Measurements from ENCODE around the gene ARPC4.
"Not testable (repeated sequence)": the region's sequence is repeated elsewhere in the genome, so short reads cannot be mapped to it uniquely, and the experiment has no call there.

Gene ARPC4

GRCh38 chr3:9770276-9770812 is 22.5 kb upstream of the ARPC4 start:
- no peak for DNase-seq

DNA sequence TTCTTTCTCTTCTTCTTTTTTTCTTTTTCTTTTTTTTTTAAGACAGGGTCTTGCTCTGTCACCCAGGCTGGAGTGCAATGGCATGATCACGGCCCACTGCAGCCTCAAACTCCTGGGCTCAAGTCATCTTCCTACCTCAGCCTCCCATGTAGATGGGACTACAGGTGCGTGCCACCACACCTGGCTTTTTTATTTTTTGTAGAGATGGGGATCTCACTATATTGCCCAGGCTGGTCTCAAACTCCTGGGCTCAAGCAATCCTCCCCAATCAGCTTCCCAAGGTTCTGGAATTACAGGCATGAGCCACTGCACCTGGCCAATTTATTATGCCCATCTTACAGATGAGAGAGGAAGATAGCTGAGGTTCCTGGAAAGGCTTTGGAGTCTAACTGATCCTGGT is 21.9 kb upstream of the ARPC4 start:
- not testable (repeated sequence) for DNase-seq

DNA sequence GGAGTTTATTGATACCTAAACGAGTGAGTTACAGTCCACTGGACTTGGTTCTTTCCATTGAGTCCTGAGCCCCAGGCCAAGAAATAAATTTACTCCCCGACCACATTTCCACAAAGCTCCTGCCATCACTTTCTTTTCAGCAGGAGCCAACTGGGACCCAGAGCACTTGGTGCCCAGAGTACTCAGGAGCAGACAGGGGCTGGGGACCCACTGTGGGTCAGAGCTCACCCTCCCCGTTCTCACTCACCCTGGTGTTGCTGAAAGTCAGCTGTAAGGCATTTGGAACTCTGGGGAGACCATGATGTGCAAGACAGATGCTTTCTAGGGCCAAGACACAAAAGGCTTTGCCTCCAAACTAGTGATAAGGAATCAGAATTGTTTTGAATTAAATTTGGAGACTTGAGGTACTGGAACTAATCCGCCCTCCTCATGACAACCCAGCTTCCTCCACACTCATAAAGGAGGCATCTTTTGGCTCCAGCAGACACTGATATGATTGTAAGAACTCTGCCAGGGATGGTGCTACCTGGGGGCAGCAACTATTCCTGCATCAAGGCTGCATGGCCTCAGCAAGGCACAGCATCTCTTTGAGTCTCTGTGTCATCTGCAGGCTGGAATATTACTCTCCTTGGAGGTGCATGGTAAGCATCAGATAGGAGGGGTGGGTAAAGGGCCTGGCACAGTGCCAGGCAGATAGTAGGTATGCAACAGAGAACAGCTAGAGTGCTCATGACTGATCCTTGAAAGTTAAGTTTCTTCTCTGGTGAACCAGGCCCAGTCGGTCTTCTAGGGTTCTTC is 15.8 kb upstream of the ARPC4 start:
- no peak for DNase-seq

DNA sequence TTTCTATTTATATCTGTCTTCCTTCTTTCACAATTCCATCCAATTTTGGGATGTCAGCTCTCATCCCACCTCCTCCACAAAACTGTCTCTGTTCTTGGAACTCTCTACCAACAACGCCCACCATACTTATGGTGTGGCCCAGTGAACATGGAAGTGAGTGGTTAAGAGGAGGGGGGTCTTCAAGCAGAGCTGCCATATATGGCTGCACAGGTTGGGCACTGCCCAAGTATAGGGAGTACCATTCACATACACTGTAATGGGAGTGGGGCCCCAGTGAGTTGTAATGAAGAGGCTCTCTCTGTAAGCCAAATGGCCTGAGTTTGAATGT is 15.2 kb upstream of the ARPC4 start:
- no peak for DNase-seq

DNA sequence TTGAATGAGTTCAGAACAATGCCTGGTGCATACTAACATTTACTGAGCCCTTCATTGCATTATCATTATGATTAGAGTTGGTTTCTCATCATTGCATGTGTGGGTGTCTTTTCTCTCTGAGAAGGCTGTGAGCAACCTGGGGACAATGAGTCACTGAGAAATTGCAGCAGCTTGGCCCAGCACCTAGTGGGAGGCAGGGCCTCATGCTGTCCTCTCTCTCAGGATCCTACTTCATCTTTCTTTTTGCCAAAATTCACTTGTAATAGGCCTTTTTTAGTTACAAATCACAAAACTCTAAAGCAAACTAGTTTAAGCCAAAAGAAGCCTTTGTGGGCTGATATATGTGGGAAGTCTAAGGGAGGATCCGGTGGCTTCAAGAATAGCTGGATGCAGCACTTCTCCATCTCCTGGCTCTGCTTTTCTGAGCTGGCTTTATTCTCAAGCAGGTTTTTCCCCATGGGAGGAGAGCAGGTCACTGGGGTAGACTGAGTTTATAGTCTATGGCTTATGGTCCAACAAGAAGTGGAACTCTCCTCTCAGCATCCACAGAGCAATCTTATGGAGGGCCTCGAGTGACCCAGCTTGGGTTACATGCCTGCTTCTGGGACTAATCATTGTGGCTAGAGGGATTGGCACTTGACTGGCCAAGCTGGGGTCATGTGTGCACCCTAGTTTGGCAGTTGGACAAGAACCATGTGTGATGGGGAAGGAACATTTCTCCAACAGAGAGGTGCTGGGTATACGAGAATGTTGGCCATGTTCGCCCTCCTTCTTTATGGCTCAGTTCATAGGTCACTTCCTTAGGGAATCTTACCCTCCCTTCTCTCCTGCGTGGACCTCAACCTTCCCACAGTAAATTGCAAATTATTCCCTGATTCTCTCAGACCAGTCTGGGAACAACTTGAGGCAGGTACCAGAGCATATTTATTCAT is 14.5 kb upstream of the ARPC4 start:
- no peak for DNase-seq

GRCh38 chr3:9779075-9779593 is 13.7 kb upstream of the ARPC4 start:
- no peak for DNase-seq

DNA sequence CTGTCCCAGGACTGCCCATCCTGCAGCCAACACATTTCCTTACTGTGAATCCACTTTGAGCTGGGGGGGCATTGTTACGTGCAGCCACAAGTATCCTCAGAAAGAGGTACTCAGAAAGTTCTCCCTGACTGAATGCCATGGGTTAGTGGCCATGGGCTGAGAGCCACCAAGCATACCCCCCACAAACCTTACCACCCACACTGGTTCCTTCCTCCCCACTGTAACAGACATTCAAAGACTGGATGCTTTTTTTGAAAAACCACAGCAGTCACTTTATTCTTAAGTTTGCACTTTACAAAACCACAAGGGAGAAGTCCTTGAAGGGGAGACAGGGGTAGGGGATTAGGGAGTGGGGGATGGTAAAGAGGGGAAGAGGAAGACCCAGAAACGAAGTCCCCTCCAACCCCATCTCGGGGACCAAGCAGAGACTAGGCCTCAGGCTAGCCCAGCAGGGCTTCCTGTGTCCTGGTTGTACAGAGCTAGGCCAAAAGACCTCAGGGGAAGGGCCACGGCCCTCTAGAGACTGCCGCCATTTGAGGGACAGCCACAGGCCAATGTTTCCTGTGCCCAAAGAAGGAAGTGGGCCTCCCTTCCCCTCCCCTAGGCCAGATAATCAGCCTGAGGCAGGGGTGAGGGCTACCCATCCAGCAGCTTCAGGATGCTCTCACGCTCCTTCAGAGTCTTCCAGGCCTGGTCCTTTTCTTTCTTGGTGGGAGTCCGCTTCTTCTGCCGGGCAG is 13.0 kb upstream of the ARPC4 start:
- DNase-seq: peak; percentile 50

DNA sequence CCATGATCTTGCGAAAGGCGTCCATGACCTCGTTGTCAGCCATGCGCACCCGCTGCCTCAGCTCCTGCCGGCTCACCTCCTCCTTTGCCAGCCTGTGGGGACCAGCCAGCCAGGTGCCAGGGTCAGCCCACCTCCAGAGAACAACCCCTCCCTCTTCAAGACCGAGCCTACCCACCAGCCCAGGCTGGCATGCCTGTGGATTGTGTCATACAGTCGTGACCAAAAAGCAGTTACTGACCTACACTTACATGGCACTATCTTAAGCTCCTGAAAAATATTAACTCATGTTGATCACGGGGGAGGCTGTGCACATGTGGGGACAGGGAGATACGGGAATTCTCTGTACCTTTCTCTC is 12.4 kb upstream of the ARPC4 start:
- no peak for DNase-seq

DNA sequence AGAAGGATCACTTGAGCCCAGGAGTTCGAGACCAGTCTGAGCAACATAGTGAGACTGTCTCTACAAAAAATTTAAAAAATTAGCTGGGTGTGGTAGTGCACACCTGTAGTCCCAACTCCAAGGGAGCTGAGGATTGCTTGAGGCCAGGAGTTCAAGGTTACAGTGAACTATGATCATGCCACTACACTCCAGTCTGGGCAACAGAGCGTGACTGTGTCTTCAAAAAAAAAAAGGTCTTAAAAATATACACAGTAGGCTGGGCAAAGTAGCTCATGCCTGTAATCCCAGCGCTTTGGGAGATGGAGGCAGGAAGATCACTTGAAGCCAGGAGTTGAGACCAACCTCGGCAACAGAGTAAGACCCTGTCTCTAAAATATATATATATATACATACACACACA is 12.0 kb upstream of the ARPC4 start:
- DNase-seq: no peak

DNA sequence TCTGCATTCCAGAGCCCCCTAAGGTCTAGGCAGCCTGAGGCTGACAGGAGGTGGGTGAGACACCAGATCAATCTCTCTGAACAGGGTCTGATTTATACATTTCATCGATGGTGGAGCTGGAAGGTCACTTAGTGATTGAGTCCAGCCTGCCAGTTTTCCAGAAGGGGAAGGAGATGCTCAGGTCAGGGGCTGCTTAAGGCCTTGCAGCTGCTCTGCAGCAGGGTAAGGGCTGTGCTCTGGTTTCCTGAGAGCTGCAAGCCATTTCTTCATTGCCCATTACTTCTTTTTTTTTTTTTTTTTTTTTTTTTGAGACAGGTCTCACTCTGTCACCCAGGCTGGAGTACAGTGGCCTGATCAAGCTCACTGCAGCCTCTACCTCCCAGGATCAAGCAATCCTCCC is 11.3 kb upstream of the ARPC4 start:
- DNase-seq: no peak

DNA sequence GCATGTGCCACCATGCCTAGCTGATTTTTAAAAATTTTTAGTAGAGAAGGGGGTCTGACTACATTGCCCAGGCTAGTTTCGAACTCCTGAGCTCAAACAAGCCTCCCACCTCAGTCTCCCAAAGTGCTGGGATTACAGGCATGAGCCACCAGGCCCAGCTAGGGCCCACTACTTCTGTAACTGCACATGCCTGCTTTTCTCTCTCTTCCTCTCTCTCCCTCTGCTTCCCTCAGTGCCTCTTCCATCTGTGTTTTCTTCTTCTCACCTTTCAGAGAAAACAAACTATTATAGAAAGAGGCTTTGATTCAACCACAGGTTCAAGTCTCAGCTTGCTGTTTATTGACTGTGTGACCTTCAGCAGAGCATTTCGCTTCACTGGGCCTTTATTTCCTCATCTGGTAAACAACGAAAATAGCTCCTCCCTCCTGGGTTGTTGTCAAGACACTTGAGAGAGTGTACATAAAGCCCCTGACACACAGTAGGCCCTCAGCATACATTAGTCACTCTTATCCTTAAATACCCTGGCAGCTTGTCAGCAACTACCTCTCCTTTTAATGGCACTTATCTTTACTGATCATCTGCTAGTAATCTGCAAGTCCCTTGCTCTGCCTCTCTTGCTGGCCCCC is 10.8 kb upstream of the ARPC4 start:
- DNase-seq: no peak

- DNase-seq: peak; percentile 39
Measured at GRCh38 chr3:9782770-9783169, 10.1 kb upstream of the ARPC4 start.

GRCh38 chr3:9783954-9784353 is 8.9 kb upstream of the ARPC4 start:
- no peak for DNase-seq

- DNase-seq: no peak
Measured at GRCh38 chr3:9784965-9785364, 7.9 kb upstream of the ARPC4 start.

DNA sequence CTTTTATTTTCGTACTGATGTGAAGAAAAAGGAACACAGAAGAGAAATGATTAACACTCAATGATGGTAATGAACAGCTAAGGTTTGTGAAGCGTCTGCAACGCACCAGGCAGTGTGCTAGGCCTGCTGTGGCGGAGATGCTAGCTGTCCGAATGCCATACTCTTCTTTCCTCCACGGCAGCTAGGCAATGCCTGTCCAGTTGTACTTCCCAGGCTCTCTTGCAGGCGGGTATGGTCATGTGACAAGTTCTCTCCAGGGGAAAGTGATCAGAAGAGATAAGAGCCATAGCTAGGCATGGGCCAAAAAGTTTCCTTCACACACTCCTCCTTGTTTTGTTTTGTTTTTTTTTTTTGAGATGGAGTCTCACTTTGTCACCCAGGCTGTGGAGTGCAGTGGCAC is 7.3 kb upstream of the ARPC4 start:
- no peak for DNase-seq

DNA sequence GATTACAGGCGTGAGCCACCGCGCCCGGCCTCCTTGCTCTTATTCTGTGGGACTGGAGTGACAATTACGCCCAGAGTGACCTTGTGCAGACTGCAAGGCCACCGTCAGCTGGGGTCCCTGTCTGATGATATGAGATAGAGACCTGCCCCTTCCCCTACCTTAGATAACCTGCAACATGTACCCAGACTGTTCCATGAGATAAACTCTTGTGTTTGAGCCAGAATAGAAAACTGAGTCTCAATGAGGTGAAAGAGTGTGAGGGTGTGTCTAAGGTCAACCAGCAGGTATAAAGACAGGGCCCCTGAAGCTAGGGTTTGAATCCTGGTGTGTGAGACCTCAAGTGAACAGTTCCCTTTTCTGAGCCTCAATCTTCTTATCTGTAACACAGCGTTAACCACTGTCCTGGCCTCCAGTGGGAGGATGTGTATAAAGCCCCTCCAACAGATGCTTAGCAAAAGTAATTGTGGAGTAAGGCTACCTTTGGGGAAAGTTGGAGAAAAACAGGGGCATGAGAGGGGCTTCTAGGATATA is 6.6 kb upstream of the ARPC4 start:
- no peak for DNase-seq

GRCh38 chr3:9786825-9787669 is 5.8 kb upstream of the ARPC4 start:
- DNase-seq: no peak

GRCh38 chr3:9787714-9788113 is 5.2 kb upstream of the ARPC4 start:
- DNase-seq: no peak

- no peak for DNase-seq
Measured at GRCh38 chr3:9791127-9791526, 1.8 kb upstream of the ARPC4 start.

DNA sequence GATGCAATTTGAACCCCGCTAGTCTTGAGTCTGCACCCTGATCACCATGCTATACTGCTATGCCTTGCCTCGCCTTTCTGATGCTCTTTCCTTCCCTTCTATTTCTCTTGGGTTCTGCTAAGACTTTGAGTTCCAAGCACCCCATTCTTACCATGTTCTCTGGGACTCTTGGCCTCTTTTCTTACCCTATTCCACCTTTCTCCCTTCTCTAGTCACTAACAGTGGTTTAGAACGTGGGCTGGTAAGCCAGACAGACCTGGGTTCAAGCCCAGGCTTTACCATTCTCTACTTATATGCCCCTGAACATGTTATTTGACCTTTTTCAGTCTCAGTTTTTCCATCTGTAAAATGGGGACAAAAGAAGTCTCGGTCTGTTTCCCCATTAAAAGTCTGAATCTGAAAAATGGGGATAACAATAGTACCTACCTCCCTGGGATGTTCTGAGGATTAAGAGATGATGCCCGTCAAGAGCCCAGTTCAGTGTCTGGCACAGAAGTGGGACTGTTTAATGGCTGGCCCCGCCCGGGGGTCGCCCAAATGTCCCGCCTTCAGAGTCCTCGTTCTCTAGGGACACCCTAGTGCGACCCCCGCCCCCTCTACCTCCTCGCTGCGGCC is 985 bp upstream of the ARPC4 start:
- no peak for DNase-seq
